ENCODE data around the gene MARCHF9. TPM values are rescaled to one million over a fixed set of nuclear protein-coding genes. Genes with fewer than 3 reads are reported as not detected.
"Not testable (repeated sequence)": the region's sequence is repeated elsewhere in the genome, so short reads cannot be mapped to it uniquely, and the experiment has no call there.

MARCHF9 gene
- total and polyA plus RNA-seq, 5 donors, result 14.3 to 17.8 (median 16.3) TPM

GRCh38 chr12:57718641-57719528, 36.0 kb upstream of the MARCHF9 start:
- Histone ChIP-seq H3K27me3 (ENCODE audit: control insufficient read depth, insufficient read depth) (no peaks in the 10 kb centered on the region), H3K4me1 (ENCODE audit: control insufficient read depth, insufficient read depth, low read length) (no peaks in the 10 kb centered on the region), H3K27ac (ENCODE audit: low read length) (no peak overlapping the region), H3K9me3 (ENCODE audit: control insufficient read depth, low read length) (no peaks in the 10 kb centered on the region), H3K4me3 (ENCODE audit: low read length) (no peak overlapping the region)
- ATAC-seq, result no peak
- DNase-seq, result no peak
- intact Hi-C loops (cut with DNase I), result no loop called here
- 96% methylated on average over 15 of the region's 15 CpGs for WGBS

- WGBS, result 91% methylated on average over 20 of the region's 20 CpGs
- Histone ChIP-seq H3K4me1 (ENCODE audit: control insufficient read depth, insufficient read depth, low read length) (no peaks in the 10 kb centered on the region), H3K9me3 (ENCODE audit: control insufficient read depth, low read length) (no peaks in the 10 kb centered on the region), H3K27ac (ENCODE audit: low read length) (no peak overlapping the region), H3K27me3 (ENCODE audit: control insufficient read depth, insufficient read depth) (no peaks in the 10 kb centered on the region), H3K4me3 (ENCODE audit: low read length) (no peak overlapping the region)
- intact Hi-C loops (cut with DNase I), result no loop called here
- ATAC-seq (no peak), DNase-seq (no peak)
Observed at GRCh38 chr12:57719777-57720605, 34.9 kb upstream of the MARCHF9 start.

- ATAC-seq (peak in 1 of 2 donors; percentile 14), DNase-seq (no peak)
- Histone ChIP-seq H3K4me3 (ENCODE audit: low read length) (no peak overlapping the region), H3K4me1 (ENCODE audit: control insufficient read depth, insufficient read depth, low read length) (no peaks in the 10 kb centered on the region), H3K9me3 (ENCODE audit: control insufficient read depth, low read length) (no peaks in the 10 kb centered on the region), H3K27me3 (ENCODE audit: control insufficient read depth, insufficient read depth) (no peaks in the 10 kb centered on the region), H3K27ac (ENCODE audit: low read length) (no peak overlapping the region)
- intact Hi-C loops (cut with DNase I), result no loop called here
- WGBS, result 82% methylated on average over 11 of the region's 11 CpGs
Observed at GRCh38 chr12:57720606-57721595, 34.0 kb upstream of the MARCHF9 start.

- intact Hi-C loops (cut with DNase I); H3K27me3 ChIP-seq (ENCODE audit: control insufficient read depth, insufficient read depth); H3K27ac ChIP-seq (ENCODE audit: low read length); H3K9me3 ChIP-seq (ENCODE audit: control insufficient read depth, low read length); H3K4me3 ChIP-seq (ENCODE audit: low read length); H3K4me1 ChIP-seq (ENCODE audit: control insufficient read depth, insufficient read depth, low read length); ATAC-seq; DNase-seq: not testable (repeated sequence)
- WGBS, result 93% methylated on average over 16 of the region's 16 CpGs
Observed at GRCh38 chr12:57721846-57722608, 32.9 kb upstream of the MARCHF9 start.

GRCh38 chr12:57722716-57723629, 31.9 kb upstream of the MARCHF9 start:
- intact Hi-C loops (cut with DNase I), result no loop called here
- H3K4me1 ChIP-seq (ENCODE audit: control insufficient read depth, insufficient read depth, low read length), result peaks cover 2% of the 10 kb centered on the region
- no peaks in the 10 kb centered on the region for H3K27me3 ChIP-seq (ENCODE audit: control insufficient read depth, insufficient read depth)
- no peak overlapping the region for H3K27ac ChIP-seq (ENCODE audit: low read length)
- ATAC-seq (no peak), DNase-seq (no peak)
- no peaks in the 10 kb centered on the region for H3K9me3 ChIP-seq (ENCODE audit: control insufficient read depth, low read length)
- 53% methylated on average over 11 of the region's 11 CpGs for WGBS
- H3K4me3 ChIP-seq (ENCODE audit: low read length), result no peak overlapping the region

- no peak overlapping the region for H3K27ac ChIP-seq (ENCODE audit: low read length)
- ATAC-seq (no peak), DNase-seq (no peak)
- WGBS, result 55% methylated on average over 2 of the region's 2 CpGs
- no peak overlapping the region for H3K4me3 ChIP-seq (ENCODE audit: low read length)
- H3K4me1 ChIP-seq (ENCODE audit: control insufficient read depth, insufficient read depth, low read length), result peaks cover 2% of the 10 kb centered on the region
- intact Hi-C loops (cut with DNase I), result no loop called here
- H3K27me3 ChIP-seq (ENCODE audit: control insufficient read depth, insufficient read depth), result no peaks in the 10 kb centered on the region
- no peaks in the 10 kb centered on the region for H3K9me3 ChIP-seq (ENCODE audit: control insufficient read depth, low read length)
Observed at GRCh38 chr12:57723630-57723962, 31.3 kb upstream of the MARCHF9 start.

GRCh38 chr12:57724003-57724935, 30.6 kb upstream of the MARCHF9 start:
- Histone ChIP-seq H3K4me3 (ENCODE audit: low read length) (no peak overlapping the region), H3K27ac (ENCODE audit: low read length) (no peak overlapping the region), H3K4me1 (ENCODE audit: control insufficient read depth, insufficient read depth, low read length) (peaks cover 2% of the 10 kb centered on the region), H3K27me3 (ENCODE audit: control insufficient read depth, insufficient read depth) (no peaks in the 10 kb centered on the region), H3K9me3 (ENCODE audit: control insufficient read depth, low read length) (no peaks in the 10 kb centered on the region)
- intact Hi-C loops (cut with DNase I), result no loop called here
- ATAC-seq (no peak), DNase-seq (no peak)
- WGBS, result 84% methylated on average over 12 of the region's 12 CpGs

- ATAC-seq (no peak), DNase-seq (no peak)
- H3K27me3 ChIP-seq (ENCODE audit: control insufficient read depth, insufficient read depth), result no peaks in the 10 kb centered on the region
- H3K9me3 ChIP-seq (ENCODE audit: control insufficient read depth, low read length), result no peaks in the 10 kb centered on the region
- intact Hi-C loops (cut with DNase I), result no loop called here
- no peak overlapping the region for H3K4me3 ChIP-seq (ENCODE audit: low read length)
- 52% methylated on average over 11 of the region's 11 CpGs for WGBS
- peaks cover 2% of the 10 kb centered on the region for H3K4me1 ChIP-seq (ENCODE audit: control insufficient read depth, insufficient read depth, low read length)
- H3K27ac ChIP-seq (ENCODE audit: low read length), result no peak overlapping the region
Observed at GRCh38 chr12:57724936-57725740, 29.8 kb upstream of the MARCHF9 start.

Measured in right cardiac atrium (tissue), 5 donors.